HepG2 (cell line): ENCODE data around the gene LTBR. TPM values are rescaled to one million over a fixed set of nuclear protein-coding genes. Genes with fewer than 3 reads are reported as not detected.

Experiments
- ATAC-seq: fragments of 200-7000 bp; cut with Tn5 transposase; 3 replicates; pipeline ENCODE4 v1.9.1; 2020; ENCODE audit warnings: mild to moderate bottlenecking, moderate library complexity
- BruUV-seq: library from RNA; stranded (reverse); fragments of 400-500 nt; replicated peaks from 2 replicates; lab custom pipeline; 2021; lab: Mats Ljungman, UMichigan
- CTCF ChIA-PET: fragments of 300-600 bp; formaldehyde crosslinking; extraction: SDS; loops from one replicate; lab custom pipeline; 2021; ENCODE audit warnings: low total read pairs, inconsistent platforms, low intra/inter-chr PET ratio; lab: Yijun Ruan, JAX
- POLR2A ChIA-PET: fragments of 350-600 bp; sonication (Branson Sonifier 250); formaldehyde crosslinking; loops from one replicate; lab custom pipeline; 2020; ENCODE audit warnings: antibody characterized with exemption, inconsistent platforms; lab: Yijun Ruan, JAX
- DNase-seq: peaks from one replicate; pipeline ENCODE4 v3.0.0-alpha.2; 2015; ENCODE audit warnings: low spot score
- FAIRE-seq: peaks from 3 replicates; lab custom pipeline; 2011; peaks lifted over from hg19 to GRCh38; lab: Jason Lieb, UNC
- H2AFZ ChIP-seq: one replicate; pipeline ENCODE4 v1.6.1; 2011; ENCODE audit warnings: low read length, inconsistent platforms
- H3K27ac ChIP-seq: fragments of 300-600 bp; 3 replicates; pipeline ENCODE4 v1.8.0; 2011; ENCODE audit warnings: mixed run types, mild to moderate bottlenecking, mixed read lengths, low read length, inconsistent platforms; ENCODE audit not compliant: insufficient read depth; ENCODE audit errors: extremely low read length
- H3K27me3 ChIP-seq, 2 experiments: fragments of 200-600 bp in 1 of 2; 2 replicates in 1 of 2; 3 replicates in 1 of 2; pipeline versions ENCODE4 v1.6.0 to v1.8.0; 2011; ENCODE audit warnings: low read length in 2 of 2, mild to moderate bottlenecking in 2 of 2, moderate library complexity in 2 of 2, inconsistent platforms in 1 of 2; ENCODE audit not compliant: insufficient read depth in 2 of 2, control insufficient read depth in 1 of 2
- H3K36me3 ChIP-seq, 2 experiments: fragments of 200-600 bp in 1 of 2; replicated peaks in 1 of 2; 2 replicates in 1 of 2; 3 replicates in 1 of 2; pipeline versions ENCODE4 v1.5.1 to v1.8.0; 2011; ENCODE audit warnings: low read length in 2 of 2, inconsistent platforms in 1 of 2; ENCODE audit not compliant: insufficient read depth in 2 of 2, control insufficient read depth in 1 of 2
- H3K4me1 ChIP-seq: 2 replicates; pipeline ENCODE4 v1.5.1; 2012; ENCODE audit warnings: low read length, inconsistent platforms; ENCODE audit not compliant: insufficient read depth
- H3K4me2 ChIP-seq: 2 replicates; pipeline ENCODE4 v1.6.0; 2011; ENCODE audit warnings: low read depth, low read length, inconsistent platforms
- H3K4me3 ChIP-seq, 3 experiments: fragments of 200-600 bp in 1 of 3; sonication (generic), shearing (Covaris generic) in 1 of 3; replicated peaks in 1 of 3; 2 replicates each; pipeline ENCODE4 v1.5.1; 2011 to 2016; ENCODE audit warnings: low read length in 3 of 3, inconsistent platforms in 2 of 3, low read depth in 2 of 3, mild to moderate bottlenecking in 2 of 3, control low read depth in 1 of 3, mixed read lengths in 1 of 3; ENCODE audit not compliant: insufficient read depth in 1 of 3
- H3K79me2 ChIP-seq: one replicate; pipeline ENCODE4 v1.6.1; 2011; ENCODE audit warnings: low read length, inconsistent platforms; ENCODE audit not compliant: insufficient read depth
- H3K9ac ChIP-seq: 2 replicates; pipeline ENCODE4 v1.6.0; 2011; ENCODE audit warnings: mild to moderate bottlenecking, low read depth, low read length, inconsistent platforms; ENCODE audit not compliant: insufficient read depth
- H3K9me3 ChIP-seq: 2 replicates; pipeline ENCODE4 v1.5.1; 2012; ENCODE audit warnings: mild to moderate bottlenecking, low read length
- H4K20me1 ChIP-seq: 2 replicates; pipeline ENCODE4 v1.6.0; 2011; ENCODE audit warnings: inconsistent platforms, mild to moderate bottlenecking, low read length, moderate library complexity; ENCODE audit not compliant: insufficient read depth
- EEA1 ChIP-seq: sonication (generic); formaldehyde crosslinking; IDR thresholded peaks from 2 replicates; pipeline ENCODE4 v1.5.1; 2020; ENCODE audit warnings: mild to moderate bottlenecking, missing genetic modification reagents, borderline replicate concordance
- GATAD1 ChIP-seq: IDR thresholded peaks from 2 replicates; pipeline ENCODE4 v1.6.1; 2016; ENCODE audit warnings: missing genetic modification reagents, missing compliant biosample characterization
- IRX3 ChIP-seq: sonication (generic); formaldehyde crosslinking; IDR thresholded peaks from 2 replicates; pipeline ENCODE4 v1.8.1; 2023; ENCODE audit warnings: mild to moderate bottlenecking, low read depth, missing genetic modification reagents, borderline replicate concordance
- KDM3A ChIP-seq: IDR thresholded peaks from 2 replicates; pipeline ENCODE4 v1.6.1; 2018; ENCODE audit warnings: low read depth, missing compliant biosample characterization
- MIXL1 ChIP-seq: IDR thresholded peaks from 2 replicates; pipeline ENCODE4 v1.6.1; 2016
- NR1H2 ChIP-seq: sonication (generic); formaldehyde crosslinking; IDR thresholded peaks from 2 replicates; pipeline ENCODE4 v1.8.1; 2022; ENCODE audit warnings: low read depth, missing genetic modification reagents, borderline replicate concordance
- RXRA ChIP-seq: sonication (generic); formaldehyde crosslinking; IDR thresholded peaks from 2 replicates; pipeline ENCODE4 v1.5.1; 2020; ENCODE audit warnings: missing genetic modification reagents
- SNRNP70 ChIP-seq: fragments of 200-400 bp; formaldehyde crosslinking; IDR thresholded peaks from 2 replicates; pipeline ENCODE4 v1.6.1; 2017; ENCODE audit warnings: mild to moderate bottlenecking, low read depth, low read length, moderate library complexity
- SP4 ChIP-seq: sonication (generic); formaldehyde crosslinking; IDR thresholded peaks from 2 replicates; pipeline ENCODE4 v1.8.1; 2023; ENCODE audit warnings: mild to moderate bottlenecking, missing genetic modification reagents
- SRY ChIP-seq: sonication (generic); formaldehyde crosslinking; IDR thresholded peaks from 2 replicates; pipeline ENCODE4 v1.8.0; 2022; ENCODE audit warnings: mild to moderate bottlenecking, missing genetic modification reagents
- ZMAT3 ChIP-seq: sonication (generic); formaldehyde crosslinking; conservative IDR thresholded peaks from 2 replicates; pipeline ENCODE4 v1.7.0; 2021; ENCODE audit warnings: missing genetic modification reagents
- ZNF3 ChIP-seq: IDR thresholded peaks from 2 replicates; pipeline ENCODE4 v1.7.0; 2017; ENCODE audit warnings: inconsistent platforms
- ZNF451 ChIP-seq: sonication (generic); formaldehyde crosslinking; IDR thresholded peaks from 2 replicates; pipeline ENCODE4 v1.5.0; 2020; ENCODE audit warnings: mild to moderate bottlenecking, missing genetic modification reagents
- ZNF512B ChIP-seq: sonication (generic); formaldehyde crosslinking; IDR thresholded peaks from 2 replicates; pipeline ENCODE4 v1.5.1; 2020; ENCODE audit warnings: missing genetic modification reagents, mild to moderate bottlenecking, borderline replicate concordance
- ZNF552 ChIP-seq: sonication (generic); formaldehyde crosslinking; IDR thresholded peaks from 2 replicates; pipeline ENCODE4 v1.9.0; 2022; ENCODE audit warnings: missing genetic modification reagents, mild to moderate bottlenecking, borderline replicate concordance
- ZNF556 ChIP-seq: sonication (generic); formaldehyde crosslinking; IDR thresholded peaks from 2 replicates; pipeline ENCODE4 v1.4.0; 2020; ENCODE audit warnings: mild to moderate bottlenecking, missing genetic modification reagents, borderline replicate concordance
- ZNF678 ChIP-seq: sonication (generic); formaldehyde crosslinking; IDR thresholded peaks from 2 replicates; pipeline ENCODE4 v1.4.0; 2020; ENCODE audit warnings: mild to moderate bottlenecking, missing genetic modification reagents
- ZNF775 ChIP-seq: sonication (generic); formaldehyde crosslinking; IDR thresholded peaks from 2 replicates; pipeline ENCODE4 v1.4.0; 2020; ENCODE audit warnings: missing genetic modification reagents, mild to moderate bottlenecking, moderate library complexity, borderline replicate concordance
- ZNF776 ChIP-seq: sonication (generic); formaldehyde crosslinking; IDR thresholded peaks from 2 replicates; pipeline ENCODE4 v1.4.0; 2020; ENCODE audit warnings: mild to moderate bottlenecking, missing genetic modification reagents
- WGBS: methylation state at CpG from one replicate; pipeline ENCODE4 v1.1.6; 2017; ENCODE audit warnings: low lambda C conversion rate; 5-methylcytosine and 5-hydroxymethylcytosine counted together
- in situ Hi-C: cut with HindIII; loops from 2 replicates; pipeline ENCODE4 v1.10.0; 2017; ENCODE audit warnings: low pct_unique_long_range_greater_than_20kb; ENCODE audit not compliant: extremely low pct_ligation_motif_present
- intact Hi-C: fragments of 100-400 bp; cut with micrococcal nuclease; formaldehyde crosslinking; loops from one replicate; pipeline ENCODE4 v1.10.0; 2022; ENCODE audit not compliant: unreplicated experiment
- polyA plus RNA-seq, 8 experiments: library from polyadenylated mRNA; depleted of rRNA in 3 of 8; stranded (reverse) in 7 of 8; unstranded in 1 of 8; fragments of >200 nt; fragmentation: Illumina TruSeq in 4 of 8; extraction: Trizol in 4 of 8; gene quantifications; 2 replicates each; pipeline versions ENCODE4 v1.2.1 to v1.2.3, GENCODE V29; 2011 to 2016; ENCODE audit warnings: low read depth in 4 of 8, missing spikeins in 1 of 8, mixed read lengths in 1 of 8; ENCODE audit not compliant: insufficient read depth in 1 of 8
- total RNA-seq, 5 experiments: library from RNA; depleted of rRNA; stranded (reverse); fragments of >200 nt; fragmentation: Illumina TruSeq; extraction: Trizol; gene quantifications; 2 replicates each; pipeline ENCODE4 v1.2.3, GENCODE V29; 2016; ENCODE audit warnings: low read depth in 1 of 5
- TF ChIP-seq, protein P1 (sequence below): sonication (generic); formaldehyde crosslinking; IDR thresholded peaks from 2 replicates; pipeline ENCODE4 v1.4.0; 2020; ENCODE audit warnings: mild to moderate bottlenecking, missing genetic modification reagents

The LTBR gene
- total and polyA plus RNA-seq, 2 of the 13 experiments (the other 11 are each of a cell fraction or from before 2014, with no cell fraction given) = 31.4 to 34.8 TPM

DNA sequence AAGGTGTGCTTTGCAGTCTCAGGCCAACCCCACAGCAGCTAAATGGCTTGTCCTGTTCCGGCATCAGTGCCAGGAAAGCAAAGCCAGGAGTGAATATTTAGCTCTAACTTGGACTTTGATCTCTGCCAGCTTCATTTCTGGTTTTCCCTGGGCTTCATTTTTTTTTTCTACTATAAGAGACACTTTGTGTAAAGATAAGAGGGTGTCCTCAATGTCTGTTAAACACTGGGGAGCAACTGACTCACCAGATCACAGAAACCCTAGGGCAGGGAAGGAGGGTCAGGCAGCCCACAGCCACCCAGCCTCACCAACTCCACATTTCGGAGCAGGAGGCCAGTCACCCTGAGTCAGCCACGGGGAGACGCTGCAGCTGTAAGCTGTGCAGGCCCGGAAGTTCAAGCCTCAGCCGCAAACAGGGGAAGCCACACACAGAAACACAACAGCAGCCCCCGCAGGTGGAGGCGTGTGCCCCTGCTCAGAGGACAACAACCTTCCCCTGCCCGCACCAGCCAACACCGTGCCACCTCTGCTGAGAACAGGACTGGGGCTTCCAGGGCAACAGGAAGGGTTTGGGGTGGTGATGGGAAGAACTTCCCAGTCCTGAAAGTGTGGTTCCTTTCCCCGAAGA is 48.4 kb upstream of the LTBR start:
- Histone ChIP-seq H3K9me3 (no peaks in the 10 kb centered on the region), H3K27ac (peak overlapping the region; percentile 97), H2AFZ (no peak overlapping the region), H3K79me2 (peaks cover 54% of the 10 kb centered on the region), H4K20me1 (no peaks in the 10 kb centered on the region; the same call in 1 of the 2 replicates), H3K4me3 (peak overlapping the region; percentile 29 to 99 (median 41); a peak in 5 of 6 replicates), H3K4me2 (peak overlapping the region; percentile 96), H3K9ac (peak overlapping the region; percentile 95), H3K4me1 (peaks cover 62% of the 10 kb centered on the region), H3K36me3 (peaks cover 19 to 36% of the 10 kb centered on the region in 2 experiments; a peak in 4 of 5 replicates), H3K27me3 (no peaks in the 10 kb centered on the region; a peak in 1 of 5 replicates)
- 5% methylated on average over 6 of the region's 11 CpGs for WGBS
- peak; percentile 90 for DNase-seq
- FAIRE-seq = peak; percentile 72
- CTCF ChIA-PET = interaction anchor here (0.7 to 1.6 kb wide), 3 partner anchors 28 to 36 kb away, joined by 3 to 4 read pairs (median 3); no protein-coding TSS in a partner anchor
- POLR2A ChIA-PET = interaction anchor here (0.7 to 11.0 kb wide), 39 partner anchors 9 to 593 kb away, joined by 3 to 278 read pairs (median 9); partner anchors contain the start of genes COPS7A, GAPDH, LTBR and MRPL51
- intact Hi-C loops (loop anchor here (1.0 to 10.0 kb wide), 4 partner anchors 9 to 129 kb away; no protein-coding TSS in a partner anchor), in situ Hi-C loops (loop anchor here (5.0 kb wide), 1 partner anchor 37 kb away; no protein-coding TSS in a partner anchor)
- ATAC-seq = peak; percentile 74
- no TSS peak for BruUV-seq
- no peak; the same call in 1 of the 2 replicates for TF ChIP-seq ZMAT3 (CRISPR knock-in tag)
- TF ChIP-seq ZNF775 = no peak
- TF ChIP-seq SP4 (CRISPR knock-in tag) = no peak; the same call in 1 of the 2 replicates
- no peak for TF ChIP-seq EEA1 (CRISPR knock-in tag)
- no peak for TF ChIP-seq ZNF451 (CRISPR knock-in tag)
- no peak for TF ChIP-seq NR1H2
- TF ChIP-seq MIXL1 (CRISPR knock-in tag) = peak; percentile 34; the same call in 1 of the 2 replicates
- no peak for TF ChIP-seq SNRNP70
- peak; percentile 39; the same call in 1 of the 2 replicates for TF ChIP-seq GATAD1 (CRISPR knock-in tag)
- TF ChIP-seq ZNF552 (CRISPR knock-in tag) = no peak
- TF ChIP-seq, protein P1, sequence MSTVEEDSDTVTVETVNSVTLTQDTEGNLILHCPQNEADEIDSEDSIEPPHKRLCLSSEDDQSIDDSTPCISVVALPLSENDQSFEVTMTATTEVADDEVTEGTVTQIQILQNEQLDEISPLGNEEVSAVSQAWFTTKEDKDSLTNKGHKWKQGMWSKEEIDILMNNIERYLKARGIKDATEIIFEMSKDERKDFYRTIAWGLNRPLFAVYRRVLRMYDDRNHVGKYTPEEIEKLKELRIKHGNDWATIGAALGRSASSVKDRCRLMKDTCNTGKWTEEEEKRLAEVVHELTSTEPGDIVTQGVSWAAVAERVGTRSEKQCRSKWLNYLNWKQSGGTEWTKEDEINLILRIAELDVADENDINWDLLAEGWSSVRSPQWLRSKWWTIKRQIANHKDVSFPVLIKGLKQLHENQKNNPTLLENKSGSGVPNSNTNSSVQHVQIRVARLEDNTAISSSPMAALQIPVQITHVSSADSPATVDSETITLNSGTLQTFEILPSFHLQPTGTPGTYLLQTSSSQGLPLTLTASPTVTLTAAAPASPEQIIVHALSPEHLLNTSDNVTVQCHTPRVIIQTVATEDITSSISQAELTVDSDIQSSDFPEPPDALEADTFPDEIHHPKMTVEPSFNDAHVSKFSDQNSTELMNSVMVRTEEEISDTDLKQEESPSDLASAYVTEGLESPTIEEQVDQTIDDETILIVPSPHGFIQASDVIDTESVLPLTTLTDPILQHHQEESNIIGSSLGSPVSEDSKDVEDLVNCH (CRISPR knock-in tag) = no peak
- TF ChIP-seq SRY (CRISPR knock-in tag) = no peak
- TF ChIP-seq ZNF776 = no peak
- TF ChIP-seq KDM3A (CRISPR knock-in tag) = no peak
- no peak; the same call in 1 of the 2 replicates for TF ChIP-seq RXRA (CRISPR knock-in tag)
- TF ChIP-seq ZNF3 (CRISPR knock-in tag) = no peak
- no peak for TF ChIP-seq ZNF512B
- no peak for TF ChIP-seq IRX3 (CRISPR knock-in tag)
- no peak for TF ChIP-seq ZNF556 (CRISPR knock-in tag)
- no peak for TF ChIP-seq ZNF678
